ENCODE results near the gene LRWD1. TPM values are rescaled to one million over a fixed set of nuclear protein-coding genes. Genes with fewer than 3 reads are reported as not detected.

LRWD1 gene
- total and polyA plus RNA-seq, 2 donors (not counting 1 experiment from before 2014, with no cell fraction given), result 7.4 to 14.5 TPM

GRCh38 chr7:102426268-102427018 lies 38.3 kb upstream of the LRWD1 start:
- TF ChIP-seq EZH2 (IDR thresholded peaks at IDR 0.05; ENCODE audit: low read length, missing control alignments) (no peak), CTCF (conservative IDR thresholded peaks at IDR 0.05 in 1 of 2, IDR thresholded peaks at IDR 0.05 in 1 of 2; ENCODE audit: low read depth in 1 of 2, low read length in 2 of 2) (no peak)
- DNase-seq (ENCODE audit: low read depth in 2 of 2), result no peak
- Histone ChIP-seq H3K27me3 (ENCODE audit: control insufficient read depth, insufficient read depth, low read length) (no peaks in the 10 kb centered on the region), H3K79me2 (ENCODE audit: control insufficient read depth, insufficient read depth, low read length) (no peaks in the 10 kb centered on the region), H3K27ac (ENCODE audit: insufficient read depth, low read length) (no peak overlapping the region), H3K9ac (ENCODE audit: insufficient read depth, low read length) (no peak overlapping the region), H3K4me3 (replicated peaks in 1 of 4; ENCODE audit: control extremely low read depth in 1 of 4, insufficient read depth in 1 of 4, low read depth in 3 of 4, low read length in 4 of 4) (no peak overlapping the region), H3K4me1 (ENCODE audit: control insufficient read depth, extremely low read depth, insufficient read depth, low read length) (no peaks in the 10 kb centered on the region), H2AFZ (ENCODE audit: low read length) (no peak overlapping the region), H4K20me1 (ENCODE audit: control insufficient read depth, extremely low read depth, insufficient read depth, low read length) (no peaks in the 10 kb centered on the region), H3K9me3 (ENCODE audit: control insufficient read depth, insufficient read depth, low read depth, low read length) (no peaks in the 10 kb centered on the region), H3K4me2 (ENCODE audit: extremely low read depth, insufficient read depth, low read length) (no peak overlapping the region), H3K36me3 (ENCODE audit: control insufficient read depth, insufficient read depth, low read length) (peaks cover 14% of the 10 kb centered on the region)

GRCh38 chr7:102427019-102427405 lies 37.8 kb upstream of the LRWD1 start:
- Histone ChIP-seq H3K79me2 (ENCODE audit: control insufficient read depth, insufficient read depth, low read length) (no peaks in the 10 kb centered on the region), H3K9ac (ENCODE audit: insufficient read depth, low read length) (no peak overlapping the region), H4K20me1 (ENCODE audit: control insufficient read depth, extremely low read depth, insufficient read depth, low read length) (no peaks in the 10 kb centered on the region), H2AFZ (ENCODE audit: low read length) (no peak overlapping the region), H3K36me3 (ENCODE audit: control insufficient read depth, insufficient read depth, low read length) (peaks cover 14% of the 10 kb centered on the region), H3K9me3 (ENCODE audit: control insufficient read depth, insufficient read depth, low read depth, low read length) (no peaks in the 10 kb centered on the region), H3K27me3 (ENCODE audit: control insufficient read depth, insufficient read depth, low read length) (no peaks in the 10 kb centered on the region), H3K4me2 (ENCODE audit: extremely low read depth, insufficient read depth, low read length) (no peak overlapping the region), H3K27ac (ENCODE audit: insufficient read depth, low read length) (no peak overlapping the region), H3K4me1 (ENCODE audit: control insufficient read depth, extremely low read depth, insufficient read depth, low read length) (no peaks in the 10 kb centered on the region), H3K4me3 (replicated peaks in 1 of 4; ENCODE audit: control extremely low read depth in 1 of 4, insufficient read depth in 1 of 4, low read depth in 3 of 4, low read length in 4 of 4) (no peak overlapping the region)
- TF ChIP-seq CTCF (conservative IDR thresholded peaks at IDR 0.05 in 1 of 2, IDR thresholded peaks at IDR 0.05 in 1 of 2; ENCODE audit: low read depth in 1 of 2, low read length in 2 of 2), result no peak
- TF ChIP-seq EZH2 (IDR thresholded peaks at IDR 0.05; ENCODE audit: low read length, missing control alignments), result no peak
- DNase-seq (ENCODE audit: low read depth in 2 of 2), result no peak

GRCh38 chr7:102429141-102429899 lies 35.5 kb upstream of the LRWD1 start:
- no peak overlapping the region for H3K4me2 ChIP-seq (ENCODE audit: extremely low read depth, insufficient read depth, low read length)
- peaks cover under 1% of the 10 kb centered on the region for H3K79me2 ChIP-seq (ENCODE audit: control insufficient read depth, insufficient read depth, low read length)
- H3K27ac ChIP-seq (ENCODE audit: insufficient read depth, low read length), result no peak overlapping the region
- H3K36me3 ChIP-seq (ENCODE audit: control insufficient read depth, insufficient read depth, low read length), result peaks cover 14% of the 10 kb centered on the region
- no peak for DNase-seq (ENCODE audit: low read depth in 2 of 2)
- no peak overlapping the region for H2AFZ ChIP-seq (ENCODE audit: low read length)
- no peaks in the 10 kb centered on the region for H3K27me3 ChIP-seq (ENCODE audit: control insufficient read depth, insufficient read depth, low read length)
- no peaks in the 10 kb centered on the region for H3K9me3 ChIP-seq (ENCODE audit: control insufficient read depth, insufficient read depth, low read depth, low read length)
- H3K9ac ChIP-seq (ENCODE audit: insufficient read depth, low read length), result no peak overlapping the region
- H3K4me3 ChIP-seq (replicated peaks in 1 of 4; ENCODE audit: control extremely low read depth in 1 of 4, insufficient read depth in 1 of 4, low read depth in 3 of 4, low read length in 4 of 4), result no peak overlapping the region
- H4K20me1 ChIP-seq (ENCODE audit: control insufficient read depth, extremely low read depth, insufficient read depth, low read length), result no peaks in the 10 kb centered on the region
- no peak for TF ChIP-seq CTCF (conservative IDR thresholded peaks at IDR 0.05 in 1 of 2, IDR thresholded peaks at IDR 0.05 in 1 of 2; ENCODE audit: low read depth in 1 of 2, low read length in 2 of 2)
- TF ChIP-seq EZH2 (IDR thresholded peaks at IDR 0.05; ENCODE audit: low read length, missing control alignments), result no peak
- peaks cover 2% of the 10 kb centered on the region for H3K4me1 ChIP-seq (ENCODE audit: control insufficient read depth, extremely low read depth, insufficient read depth, low read length)
